Measurements from ENCODE around the gene PLEKHA8.
"Not testable (repeated sequence)": the region's sequence is repeated elsewhere in the genome, so short reads cannot be mapped to it uniquely, and the experiment has no call there.

Gene PLEKHA8

GRCh38 chr7:30023524-30023923, 4.7 kb upstream of the PLEKHA8 start:
- DNase-seq (ENCODE audit: low spot score) = no peak
- no peak for FAIRE-seq

GRCh38 chr7:30026229-30027064, 1.8 kb upstream of the PLEKHA8 start, which contains the start of gene FKBP14:
FKBP14 (minus strand) TSS chr7:30026702; CDS start chr7:30026508, 194 bp downstream.
- peak; percentile 94 for FAIRE-seq
- peak; percentile 98 for DNase-seq (ENCODE audit: low spot score)

- peak; percentile 77 for DNase-seq (ENCODE audit: low spot score)
- FAIRE-seq = peak; percentile 79
Observed at GRCh38 chr7:30027065-30027456, 1.2 kb upstream of the PLEKHA8 start.

DNA sequence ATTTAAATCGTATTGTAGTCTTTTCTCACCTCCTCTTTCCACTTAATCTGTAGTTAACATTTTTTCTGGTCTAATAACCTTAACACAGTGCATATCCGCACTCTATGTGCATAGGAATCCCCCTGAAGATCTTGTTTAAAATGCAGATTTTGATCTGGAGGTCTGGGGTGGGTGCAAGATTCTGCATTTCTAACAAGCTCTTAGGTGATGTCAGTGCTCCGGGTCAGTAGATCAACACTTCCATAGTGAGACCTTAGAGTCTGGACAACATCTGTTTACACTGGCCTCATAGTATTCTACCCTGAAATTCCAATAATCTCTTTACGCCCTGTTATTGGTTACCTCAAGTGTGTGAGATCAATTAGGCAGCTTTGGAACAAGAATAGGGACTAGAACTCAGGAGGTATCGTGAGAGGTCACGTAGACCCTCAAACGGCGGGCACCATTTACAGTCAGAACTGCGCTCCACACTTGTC, 434 bp upstream of the PLEKHA8 start:
- no peak for DNase-seq (ENCODE audit: low spot score)
- no peak for FAIRE-seq

GRCh38 chr7:30028749-30029635, 780 bp downstream of the PLEKHA8 start:
- no peak for FAIRE-seq
- DNase-seq (ENCODE audit: low spot score) = peak; percentile 14

GRCh38 chr7:30029696-30030095, 1.5 kb downstream of the PLEKHA8 start:
- FAIRE-seq = no peak
- no peak for DNase-seq (ENCODE audit: low spot score)

DNA sequence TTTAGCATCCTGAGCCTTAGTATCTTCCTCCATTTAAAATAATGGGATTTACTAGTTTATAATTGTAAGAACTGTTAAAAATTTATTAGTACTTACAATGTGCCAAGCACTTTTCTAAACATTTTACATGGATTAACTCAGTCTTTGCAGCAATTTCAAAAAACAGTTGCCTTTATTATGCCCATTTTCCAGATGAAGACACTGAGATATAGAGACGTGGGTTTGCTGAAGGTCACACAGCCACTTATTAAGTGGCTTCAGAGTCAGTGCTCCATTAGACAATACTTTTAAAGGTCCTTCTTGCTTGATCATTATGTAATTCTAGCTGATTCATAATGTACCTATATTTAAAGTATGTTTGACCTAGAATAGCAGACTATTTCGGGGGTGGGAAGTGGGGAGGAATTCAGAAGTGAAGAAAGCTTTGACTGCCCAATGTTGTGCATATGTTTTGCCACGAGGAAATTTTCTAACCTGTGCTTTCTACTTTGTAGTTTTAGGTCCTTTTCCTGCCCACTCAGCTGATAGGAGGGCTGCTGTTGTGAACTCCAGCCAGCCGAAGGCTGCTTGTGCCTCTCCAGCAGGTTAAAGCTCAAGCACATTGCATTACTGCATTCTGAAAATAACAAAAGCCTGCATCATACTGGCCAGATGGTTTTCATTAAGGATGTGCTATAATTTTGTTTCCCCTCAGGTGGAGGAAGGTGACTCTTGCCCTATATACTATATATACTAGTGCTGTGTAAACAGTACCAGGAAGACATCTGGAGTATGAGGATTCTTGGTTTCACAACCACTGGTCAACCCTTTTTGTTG, 4.3 kb downstream of the PLEKHA8 start:
- FAIRE-seq = no peak
- DNase-seq (ENCODE audit: low spot score) = no peak

- no peak for FAIRE-seq
- no peak for DNase-seq (ENCODE audit: low spot score)
Observed at GRCh38 chr7:30034501-30034900, 6.3 kb downstream of the PLEKHA8 start.

- DNase-seq (ENCODE audit: low spot score) = no peak
- FAIRE-seq = no peak
Observed at GRCh38 chr7:30036220-30036619, 8.0 kb downstream of the PLEKHA8 start.

DNA sequence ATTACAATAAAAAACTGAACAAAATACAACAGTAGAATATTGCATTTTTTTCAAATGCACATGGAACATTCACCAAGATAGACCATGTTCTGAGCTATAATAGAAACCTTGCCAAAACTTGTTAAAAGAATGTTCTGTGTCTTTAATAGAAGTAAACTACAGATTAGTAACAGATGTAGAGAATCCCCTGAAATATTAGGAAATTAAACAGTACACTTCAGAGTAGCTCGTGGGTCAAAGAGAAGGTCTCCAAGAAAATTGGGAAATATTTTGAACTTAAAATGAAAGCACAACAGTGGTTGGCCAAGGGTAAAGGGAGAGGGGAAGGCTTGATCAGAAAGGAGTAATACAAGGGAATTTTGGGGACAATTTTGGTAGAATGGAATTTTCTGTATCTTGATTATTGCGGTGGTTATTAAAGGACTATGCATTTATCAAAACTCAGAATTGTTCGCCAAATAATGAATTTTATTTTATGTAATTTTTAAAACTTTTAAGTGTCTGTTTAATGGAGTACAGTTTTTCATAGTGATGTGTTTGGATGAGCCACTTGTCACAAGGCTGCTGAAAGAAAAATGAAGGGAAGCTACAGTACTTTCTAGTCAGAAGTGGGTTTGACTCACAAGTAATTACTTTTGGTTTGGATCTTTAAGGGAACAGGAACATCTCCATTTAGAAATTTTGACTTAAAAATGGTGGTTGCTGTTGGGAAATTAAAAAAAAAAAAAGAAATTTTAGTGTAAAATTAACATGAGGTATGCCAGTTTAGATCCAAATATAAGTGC, 10.2 kb downstream of the PLEKHA8 start:
- DNase-seq (ENCODE audit: low spot score) (no peak), FAIRE-seq (no peak)

DNA sequence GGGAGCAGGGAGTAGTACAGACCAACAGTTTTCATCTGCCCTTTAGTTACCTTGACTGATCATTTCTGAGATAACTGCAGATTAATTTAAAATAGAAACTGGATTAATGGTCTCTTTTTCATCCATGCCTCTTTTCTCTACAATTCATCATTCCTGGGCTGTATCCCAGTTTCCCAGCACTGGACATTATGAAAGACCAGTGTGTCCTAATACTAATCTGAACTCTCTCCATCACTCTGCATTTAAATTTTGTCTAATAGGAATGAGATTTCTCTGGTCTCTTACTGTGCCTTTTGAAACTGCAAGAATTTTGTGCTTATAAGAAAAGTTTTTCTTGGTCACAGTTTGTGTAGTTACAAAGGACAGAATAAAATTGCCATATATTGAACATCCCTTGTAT, 12.7 kb downstream of the PLEKHA8 start:
- FAIRE-seq (no peak), DNase-seq (ENCODE audit: low spot score) (no peak)

DNA sequence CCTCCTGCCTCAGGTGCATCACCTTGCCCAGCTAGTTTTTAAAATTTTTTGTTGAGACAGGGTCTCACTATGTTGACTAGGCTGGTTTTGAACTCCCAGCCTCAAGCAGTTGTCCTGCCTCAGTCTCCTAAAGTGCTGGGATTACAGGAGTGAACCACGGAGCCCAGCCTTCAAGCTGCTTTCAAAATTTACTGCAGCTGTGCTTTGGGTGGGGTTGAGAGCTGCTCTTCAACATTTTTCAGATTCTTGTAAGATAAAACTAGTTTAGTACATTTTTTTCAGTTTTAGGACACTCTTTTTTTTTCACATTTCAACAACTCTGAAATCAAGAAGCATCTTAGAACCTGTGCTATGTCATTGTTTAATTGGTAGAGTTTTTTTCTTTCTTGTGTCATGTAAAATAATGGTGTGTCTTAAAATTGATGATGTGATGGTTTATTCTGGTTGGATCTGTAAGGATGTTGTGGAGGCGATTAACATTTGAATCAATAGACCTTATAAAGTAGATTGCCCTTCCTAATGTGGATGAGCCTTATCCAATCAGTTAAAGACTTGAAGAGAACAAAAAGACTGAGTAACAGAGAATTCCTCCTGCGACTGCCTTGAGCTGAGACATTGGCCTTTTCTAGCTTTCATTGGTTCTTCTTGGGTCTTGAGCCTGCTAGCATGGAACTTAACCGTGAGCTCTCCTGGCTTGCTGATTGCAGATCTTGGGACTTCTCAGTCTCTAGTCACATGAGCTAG, 13.5 kb downstream of the PLEKHA8 start:
- FAIRE-seq = no peak
- DNase-seq (ENCODE audit: low spot score) = no peak

- DNase-seq (ENCODE audit: low spot score) = no peak
- FAIRE-seq = no peak
Observed at GRCh38 chr7:30046127-30046770, 18.0 kb downstream of the PLEKHA8 start.

DNA sequence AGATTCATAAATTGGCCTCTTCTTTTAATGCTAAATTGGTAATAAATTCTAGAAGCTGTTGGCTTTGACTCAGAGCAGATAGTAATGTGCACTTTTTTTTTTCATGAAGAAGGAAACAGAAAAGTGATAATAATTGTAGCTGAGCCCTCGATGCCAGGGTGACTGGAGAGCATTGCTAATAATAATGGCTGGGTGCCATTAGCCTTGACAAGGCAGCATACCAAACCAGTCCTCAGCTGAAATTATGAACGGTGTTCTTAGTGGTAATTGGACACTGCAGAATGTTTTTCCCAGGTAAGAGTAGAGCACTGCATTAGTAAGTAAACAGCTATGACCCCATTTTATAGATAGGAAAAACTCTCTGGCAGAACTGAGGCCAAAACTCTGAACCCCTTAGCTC, 18.9 kb downstream of the PLEKHA8 start:
- no peak for DNase-seq (ENCODE audit: low spot score)
- no peak for FAIRE-seq

GRCh38 chr7:30048582-30048981, 20.4 kb downstream of the PLEKHA8 start:
- no peak for FAIRE-seq

DNA sequence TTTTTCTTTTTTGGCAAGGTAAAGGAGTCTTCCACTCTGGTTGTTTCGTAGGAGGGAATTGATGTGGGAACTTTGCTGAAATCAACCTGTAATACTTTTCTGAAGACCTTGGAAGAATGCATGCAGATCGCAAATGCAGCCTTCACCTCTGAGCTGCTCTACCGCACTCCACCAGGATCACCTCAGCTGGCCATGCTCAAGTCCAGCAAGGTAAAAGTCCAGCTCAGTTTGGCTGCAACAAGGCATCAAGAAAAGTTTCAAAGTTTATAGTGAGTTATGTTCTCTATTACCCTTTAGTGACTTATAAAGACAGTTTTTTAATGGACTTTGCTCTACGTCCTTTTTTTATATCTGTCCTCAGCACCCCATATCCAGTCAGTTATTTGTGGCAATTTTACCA, 21.0 kb downstream of the PLEKHA8 start:
- no peak for FAIRE-seq

More at GRCh38 chr7:30048582-30048981, 20.4 kb downstream of the PLEKHA8 start:
- DNase-seq (ENCODE audit: low spot score) = no peak

GRCh38 chr7:30053068-30053467, 24.9 kb downstream of the PLEKHA8 start:
- DNase-seq (ENCODE audit: low spot score) = no peak
- no peak for FAIRE-seq

More for the DNA sequence above, 21.0 kb downstream of the PLEKHA8 start:
- DNase-seq (ENCODE audit: low spot score) = no peak

DNA sequence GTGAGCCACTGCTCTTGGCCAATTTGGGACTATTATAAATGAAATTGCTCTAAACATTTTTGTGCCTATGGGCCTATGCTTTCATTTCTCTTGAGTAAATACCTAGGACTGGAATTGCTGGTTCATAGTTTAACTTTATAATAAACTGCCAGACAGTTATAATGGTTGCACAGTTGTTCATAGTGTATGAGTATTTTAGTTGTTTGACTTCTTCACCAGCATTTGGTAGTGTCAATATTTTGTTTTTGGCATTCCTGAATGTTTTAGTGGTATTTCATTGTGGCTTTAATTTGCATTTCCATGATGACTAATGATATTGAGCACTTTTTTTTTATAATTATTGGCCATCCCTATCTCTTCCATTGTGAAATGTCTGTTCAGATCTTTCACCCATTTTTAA, 29.5 kb downstream of the PLEKHA8 start:
- FAIRE-seq (no peak), DNase-seq (ENCODE audit: low spot score) (no peak)

DNA sequence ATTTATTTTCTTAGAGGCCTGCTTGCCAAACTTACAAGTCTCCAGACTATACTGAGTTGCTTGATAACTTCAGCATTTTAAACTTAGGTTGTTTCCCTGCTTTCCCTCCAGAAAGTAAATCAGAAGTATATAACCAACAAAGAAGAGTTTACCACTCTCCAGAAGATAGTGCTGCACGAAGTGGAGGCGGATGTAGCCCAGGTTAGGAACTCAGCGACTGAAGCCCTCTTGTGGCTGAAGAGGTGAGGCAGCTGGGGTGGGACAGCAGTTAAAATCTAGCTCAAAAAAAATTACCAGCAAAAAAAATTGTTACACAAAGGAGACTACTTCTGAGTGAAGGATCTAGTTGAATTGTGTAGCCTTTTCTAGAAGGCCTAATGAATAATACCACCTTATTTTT, 33.6 kb downstream of the PLEKHA8 start:
- not testable (repeated sequence) for DNase-seq (ENCODE audit: low spot score)
- peak; percentile 53 for FAIRE-seq

Measured in RCC 7860 (cell line).